GM21825 (cell line): Measurements from ENCODE around the gene CCDC127.
"Not testable (repeated sequence)": the region's sequence is repeated elsewhere in the genome, so short reads cannot be mapped to it uniquely, and the experiment has no call there.

Experiments used
- ATAC-seq: cut with Tn5 transposase; IDR thresholded peaks from one replicate; pipeline ENCODE4 v1.9.1; 2021; ENCODE audit warnings: mild to moderate bottlenecking, moderate library complexity; ENCODE audit not compliant: unreplicated experiment

Gene CCDC127

DNA sequence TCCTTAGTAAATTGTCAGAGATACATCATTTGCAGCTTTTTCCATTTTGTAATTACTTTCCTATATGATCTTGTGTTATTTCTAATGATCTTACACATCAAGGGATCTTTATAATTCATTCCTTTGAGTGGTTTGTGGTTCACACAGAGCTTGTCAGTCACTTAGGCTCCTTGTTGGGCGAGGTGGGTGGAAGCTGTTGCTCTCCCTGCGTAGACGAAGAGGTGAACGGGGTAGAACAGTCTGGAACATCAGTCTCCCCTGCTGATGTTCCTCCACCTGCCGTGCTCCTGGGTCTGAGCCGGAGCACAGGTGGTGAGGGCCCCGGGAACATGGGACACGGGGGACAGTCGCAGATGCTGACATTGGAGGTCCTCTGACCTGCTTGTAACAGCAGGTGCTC lies 17.6 kb upstream of the CCDC127 start:
- ATAC-seq, result not testable (repeated sequence)

DNA sequence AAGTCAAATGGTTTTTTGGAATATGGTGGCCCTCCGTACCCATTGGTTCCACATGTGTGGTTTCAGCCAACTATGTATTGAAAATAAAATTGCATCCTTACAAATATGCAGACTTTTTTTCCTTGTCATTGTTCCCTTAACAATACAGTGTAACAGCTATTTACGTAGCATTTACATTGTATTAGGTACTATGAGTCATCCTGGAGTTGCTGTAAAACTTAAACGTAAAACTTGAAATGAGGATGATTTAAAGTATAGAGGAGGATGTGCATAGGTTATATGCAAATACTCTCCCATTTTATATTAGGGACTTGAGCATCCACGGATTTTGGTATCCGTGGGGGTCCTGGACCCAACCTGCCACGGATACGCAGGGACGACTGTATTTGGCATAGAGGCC lies 16.5 kb upstream of the CCDC127 start:
- no peak for ATAC-seq

DNA sequence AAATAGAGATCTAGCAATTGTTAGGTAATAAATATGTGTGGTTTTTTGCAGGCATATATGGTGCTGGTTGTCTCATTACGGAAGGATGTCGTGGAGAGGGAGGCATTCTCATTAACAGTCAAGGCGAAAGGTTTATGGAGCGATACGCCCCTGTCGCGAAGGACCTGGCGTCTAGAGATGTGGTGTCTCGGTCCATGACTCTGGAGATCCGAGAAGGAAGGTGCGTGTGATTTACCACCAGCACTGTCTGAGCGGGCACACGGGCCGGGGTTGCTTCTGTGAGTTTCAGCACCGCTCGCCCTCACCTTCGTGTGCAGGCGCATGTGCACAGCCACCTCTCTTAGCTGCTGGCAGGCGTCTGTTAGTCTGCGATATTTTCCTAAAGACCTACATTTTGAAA lies 15.5 kb upstream of the CCDC127 start:
- ATAC-seq, result not testable (repeated sequence)

DNA sequence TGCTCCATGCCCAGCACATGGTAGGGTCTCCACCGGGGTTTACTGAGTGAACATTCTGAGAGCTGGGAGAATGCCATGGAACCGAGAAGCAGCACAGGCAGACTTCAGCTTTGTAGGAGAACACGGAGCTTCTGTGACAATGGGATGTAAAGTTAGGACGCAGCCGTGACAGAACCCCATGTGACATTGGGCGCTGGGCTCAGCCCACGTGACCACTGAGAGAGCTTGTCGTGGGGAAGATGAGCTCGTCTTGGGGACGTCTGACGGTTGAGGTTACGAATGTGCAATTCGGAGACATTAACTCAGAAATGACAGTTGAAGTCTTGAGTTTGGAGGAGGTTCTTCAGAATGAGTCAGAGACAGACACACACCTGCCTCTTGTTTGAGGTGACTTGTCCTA lies 13.7 kb upstream of the CCDC127 start:
- ATAC-seq, result no peak

DNA sequence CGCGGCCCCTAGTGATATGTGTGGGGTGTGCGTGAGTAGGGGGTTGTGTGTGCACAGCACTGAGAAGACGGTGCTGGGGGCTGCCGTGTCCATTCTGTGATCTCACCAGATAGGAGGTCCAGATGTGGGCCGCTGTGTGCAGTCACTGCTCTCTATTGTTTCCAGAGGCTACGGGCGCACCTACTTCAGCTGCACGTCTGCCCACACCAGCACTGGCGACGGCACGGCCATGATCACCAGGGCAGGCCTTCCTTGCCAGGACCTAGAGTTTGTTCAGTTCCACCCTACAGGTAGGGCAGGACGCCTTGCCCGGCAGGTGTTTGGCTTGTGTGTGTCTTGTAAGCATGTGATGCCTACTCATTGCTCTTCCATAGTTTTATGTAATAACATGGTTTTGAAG lies 12.8 kb upstream of the CCDC127 start:
- ATAC-seq, result no peak

DNA sequence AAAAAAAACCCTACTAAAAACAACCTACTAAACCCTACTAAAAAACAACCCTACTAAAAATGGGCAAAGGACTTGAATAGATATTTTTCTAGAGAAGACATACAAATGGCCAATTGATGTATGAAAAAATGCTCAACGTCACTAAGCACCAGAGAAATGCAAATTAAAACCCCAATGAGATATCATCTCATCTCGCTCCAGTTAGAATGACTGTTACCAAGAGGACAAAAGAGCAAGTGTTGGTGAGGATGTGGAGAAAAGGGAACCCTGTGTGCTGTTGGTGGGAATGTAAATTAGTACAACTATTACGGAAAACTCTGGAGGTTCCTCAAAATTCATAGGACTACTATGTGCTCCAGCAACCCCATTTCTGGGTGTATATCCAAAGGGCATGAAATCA lies 10.9 kb upstream of the CCDC127 start:
- no peak for ATAC-seq

DNA sequence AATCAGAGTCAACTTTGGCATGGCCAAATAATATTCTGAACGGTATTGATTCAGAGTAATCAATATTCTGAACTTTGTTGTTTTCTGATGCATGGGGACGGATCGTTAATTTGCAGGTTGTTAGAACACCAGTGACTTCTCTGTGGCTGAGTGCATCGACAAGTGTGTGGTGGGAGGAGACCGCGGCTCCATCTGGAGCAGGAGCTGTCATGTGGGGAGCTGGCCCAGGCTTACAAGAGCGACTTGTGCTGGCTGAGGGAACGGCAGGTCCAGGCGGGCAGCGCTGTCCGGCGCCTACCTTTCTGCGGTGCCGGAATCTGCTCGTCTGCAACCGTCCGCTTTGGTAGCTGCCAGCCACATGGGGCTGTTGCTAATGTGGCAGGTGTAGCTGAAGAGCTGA lies 9.4 kb upstream of the CCDC127 start:
- not testable (repeated sequence) for ATAC-seq

DNA sequence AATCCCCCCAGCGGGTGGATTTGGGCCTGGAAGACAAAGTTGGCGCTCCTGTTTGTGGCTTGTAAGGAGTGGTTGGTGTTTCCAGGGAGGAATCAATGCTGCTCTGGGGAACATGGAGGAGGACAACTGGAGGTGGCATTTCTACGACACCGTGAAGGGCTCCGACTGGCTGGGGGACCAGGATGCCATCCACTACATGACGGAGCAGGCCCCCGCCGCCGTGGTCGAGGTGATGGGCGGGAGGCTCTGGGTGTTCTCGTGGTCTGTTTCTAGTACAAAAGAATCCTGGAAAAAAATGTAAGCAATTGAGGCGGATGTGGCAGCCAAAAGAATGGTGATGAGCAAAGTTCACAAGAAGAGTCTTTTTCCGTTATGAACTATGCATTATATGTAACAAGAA lies 7.4 kb upstream of the CCDC127 start:
- ATAC-seq, result no peak

DNA sequence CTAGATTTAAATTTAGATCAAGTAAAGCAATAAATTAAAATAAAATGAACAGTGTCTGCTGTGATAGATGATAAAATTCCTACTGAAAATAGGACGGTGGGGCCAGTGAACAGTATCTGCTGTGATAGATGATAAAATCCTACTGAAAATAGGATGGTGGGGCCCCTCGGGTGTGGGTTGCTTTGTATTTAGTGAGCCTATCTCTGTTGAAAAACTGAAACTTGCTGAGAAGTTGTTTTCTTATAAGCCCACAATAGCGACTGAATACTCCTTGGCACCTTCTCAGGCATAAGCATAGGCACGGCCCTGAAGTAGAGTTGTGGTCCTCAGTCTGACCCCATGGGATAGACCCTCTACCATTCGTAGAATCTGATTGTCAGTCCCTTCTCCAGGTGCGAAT lies 5.8 kb upstream of the CCDC127 start:
- ATAC-seq, result no peak

DNA sequence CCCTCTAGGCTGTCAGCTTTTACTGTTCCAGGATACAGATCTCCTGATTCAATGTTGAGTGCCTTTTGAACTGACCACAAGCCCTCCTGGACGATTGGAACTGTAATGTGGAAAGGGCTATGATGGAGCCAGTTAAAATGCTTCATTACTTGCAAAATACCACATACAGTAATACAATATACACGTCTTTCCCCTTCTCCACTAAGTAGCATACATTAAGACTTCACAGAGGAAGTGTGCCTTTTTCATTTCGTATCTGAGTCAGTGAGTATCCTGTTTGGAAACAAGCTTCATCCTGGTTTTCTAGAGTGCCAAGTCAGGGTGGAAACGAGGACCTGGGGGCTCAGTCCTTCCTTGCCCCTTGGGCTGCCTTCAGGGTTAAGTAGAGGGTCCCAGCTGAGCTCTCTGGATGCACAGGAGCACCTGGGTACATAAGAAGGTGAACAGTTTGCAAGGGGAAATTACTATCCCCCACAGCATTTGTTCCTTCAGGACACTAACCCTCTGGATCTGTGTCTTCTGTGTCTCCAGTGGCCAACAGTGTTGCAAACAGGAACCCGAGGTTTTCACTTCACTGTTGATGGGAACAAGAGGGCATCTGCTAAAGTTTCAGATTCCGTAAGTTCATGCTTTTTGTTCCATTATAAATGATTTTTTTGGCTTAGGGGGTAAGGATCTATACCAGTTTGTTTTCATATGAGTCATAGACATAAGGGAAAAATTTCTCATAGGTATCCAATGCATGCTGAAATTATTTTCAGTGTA lies 5.2 kb upstream of the CCDC127 start:
- ATAC-seq, result not testable (repeated sequence)

DNA sequence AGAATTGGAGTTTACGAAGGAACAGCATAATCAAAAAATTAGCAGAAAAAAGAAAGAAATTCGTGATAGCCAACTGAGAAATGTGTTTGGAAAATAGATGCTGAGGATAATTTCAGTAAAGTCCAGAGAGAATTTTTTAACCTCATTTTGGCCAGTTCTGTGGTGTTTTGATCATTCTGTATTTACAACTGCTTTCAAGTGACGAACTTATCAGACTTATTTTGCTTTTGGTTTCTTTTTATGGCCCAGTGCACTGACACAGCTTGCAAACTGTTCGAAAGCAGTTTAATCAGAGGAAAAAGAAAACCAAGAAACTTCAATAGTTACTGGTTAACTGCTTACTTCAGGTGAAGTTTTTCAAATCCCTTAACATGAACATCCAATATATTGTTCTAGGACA lies 2.0 kb upstream of the CCDC127 start:
- no peak for ATAC-seq

DNA sequence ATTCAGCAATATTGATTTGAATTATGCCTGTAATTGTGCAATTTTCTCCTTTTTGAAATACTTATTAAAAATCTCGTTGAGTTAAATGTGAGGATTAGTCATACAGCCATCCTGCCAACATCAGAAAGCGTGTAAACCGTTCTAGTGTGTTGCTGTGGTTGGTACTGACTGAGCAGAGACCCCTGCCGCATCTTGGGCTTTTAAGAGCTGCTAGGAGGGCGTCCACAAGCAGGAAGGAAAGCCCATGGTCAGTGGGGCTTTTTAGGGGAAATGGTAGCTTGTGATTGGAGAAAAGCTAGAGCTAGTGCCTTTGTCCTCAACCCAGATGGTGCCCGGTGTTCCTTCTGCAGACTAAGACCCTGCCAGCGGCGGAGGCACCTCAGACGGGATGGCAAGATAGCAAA lies 1.5 kb upstream of the CCDC127 start:
- ATAC-seq, result no peak

DNA sequence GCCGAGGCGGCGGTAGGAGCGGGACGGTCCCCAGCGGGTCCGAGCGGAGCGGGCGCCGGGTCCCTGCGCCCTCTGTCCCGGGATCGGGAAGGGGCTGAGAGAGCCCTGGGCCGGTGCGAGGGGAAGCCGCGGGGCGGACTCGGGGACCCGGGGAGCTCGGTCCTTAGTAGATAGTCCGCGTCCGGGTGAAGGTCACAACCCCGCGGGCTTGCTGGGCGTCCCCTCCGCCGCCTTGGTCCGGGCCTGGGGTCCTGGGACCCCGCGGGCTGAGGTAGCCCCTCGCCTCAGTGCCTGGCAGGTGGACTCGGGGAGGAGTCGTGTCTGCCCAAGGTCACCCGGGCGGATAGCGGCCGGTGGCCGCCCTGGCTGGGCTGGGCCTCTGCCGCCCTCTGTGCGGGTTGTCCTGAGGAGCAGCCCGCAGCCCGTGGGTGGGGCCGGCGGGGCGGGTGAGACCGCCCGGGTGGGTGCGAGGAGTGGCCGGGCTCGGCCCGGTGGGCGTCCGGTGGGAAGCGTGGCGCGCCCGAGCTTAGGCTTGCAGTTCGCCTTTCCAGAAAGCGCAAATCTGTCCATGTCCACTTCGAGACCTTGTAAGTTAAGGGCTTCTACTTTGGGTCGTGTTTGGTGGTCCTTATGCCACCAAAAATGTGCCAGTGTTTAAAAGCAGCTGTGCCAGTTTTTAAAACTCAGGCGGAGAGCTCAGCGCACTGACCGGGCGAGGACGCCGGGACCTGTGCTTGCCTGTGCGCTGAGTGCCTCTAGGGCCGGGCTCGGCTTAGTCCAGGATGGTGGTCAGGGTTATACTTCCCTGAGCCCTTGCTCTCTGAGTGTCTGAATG lies 721 bp upstream of the CCDC127 start:
- peak; percentile 29 for ATAC-seq

DNA sequence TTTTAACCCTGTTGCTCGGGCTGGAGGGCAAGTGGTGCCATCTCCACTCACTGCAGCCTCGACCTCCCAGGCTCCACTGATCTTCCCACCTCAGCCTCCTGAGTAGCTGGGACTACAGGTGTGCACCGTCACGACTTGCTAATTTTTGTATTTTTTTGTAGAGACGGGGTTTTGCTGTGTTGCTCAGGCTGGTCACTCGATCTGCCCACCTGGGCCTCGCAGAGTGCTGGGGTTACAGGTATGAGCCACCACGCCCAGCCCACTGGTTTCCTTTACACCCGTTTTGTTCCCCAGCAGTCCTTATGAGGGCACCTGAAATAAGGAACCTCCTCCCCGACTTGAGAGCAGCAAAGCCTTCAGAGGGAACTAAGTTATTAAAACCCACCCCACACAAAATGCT lies 1.9 kb downstream of the CCDC127 start:
- not testable (repeated sequence) for ATAC-seq

DNA sequence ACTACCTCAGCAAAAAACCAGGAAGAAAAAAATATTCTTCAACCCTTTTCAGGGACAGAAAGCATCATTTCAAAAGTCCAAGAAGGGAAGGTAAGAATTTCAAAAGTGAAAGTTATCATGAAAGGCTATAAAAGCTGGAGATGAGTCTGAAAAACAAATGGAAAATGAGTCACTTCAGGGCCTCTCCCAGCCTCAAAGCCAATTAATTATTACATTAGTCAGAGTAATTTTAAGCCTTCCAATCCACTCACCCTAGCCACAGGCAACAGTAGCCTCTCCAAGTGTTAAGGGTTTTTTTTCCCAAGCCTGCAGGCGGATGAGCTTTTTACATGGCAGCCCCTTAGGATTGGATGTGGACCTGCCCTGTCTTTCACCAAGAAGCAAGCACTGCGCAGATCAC lies 2.7 kb downstream of the CCDC127 start:
- not testable (repeated sequence) for ATAC-seq

DNA sequence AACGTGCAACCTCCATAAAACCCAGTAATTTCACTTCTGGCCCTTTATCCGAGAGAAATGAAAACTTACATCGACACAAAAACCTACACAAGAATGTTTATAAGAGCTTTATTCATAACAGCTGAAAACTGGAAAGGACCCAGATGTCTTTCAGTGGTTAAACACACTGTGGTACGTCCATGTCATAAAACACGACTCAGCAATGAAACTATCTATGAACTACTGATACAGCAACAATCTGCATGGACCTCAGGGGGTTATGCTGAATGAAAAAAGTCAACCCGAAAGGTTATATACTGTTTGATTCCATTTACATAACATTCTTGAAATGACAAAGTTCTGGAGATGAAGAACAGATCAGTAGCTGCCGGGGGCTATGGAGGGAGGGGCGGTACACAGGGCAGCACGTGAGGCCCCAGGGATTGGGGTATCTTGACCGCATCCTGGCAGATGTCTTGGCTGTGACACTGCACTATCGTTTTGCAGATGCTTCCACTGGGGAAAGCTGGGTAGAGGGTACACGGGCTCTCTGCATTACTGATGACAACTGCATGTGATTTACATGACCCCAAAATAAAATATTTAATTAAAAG lies 4.1 kb downstream of the CCDC127 start:
- ATAC-seq, result no peak

DNA sequence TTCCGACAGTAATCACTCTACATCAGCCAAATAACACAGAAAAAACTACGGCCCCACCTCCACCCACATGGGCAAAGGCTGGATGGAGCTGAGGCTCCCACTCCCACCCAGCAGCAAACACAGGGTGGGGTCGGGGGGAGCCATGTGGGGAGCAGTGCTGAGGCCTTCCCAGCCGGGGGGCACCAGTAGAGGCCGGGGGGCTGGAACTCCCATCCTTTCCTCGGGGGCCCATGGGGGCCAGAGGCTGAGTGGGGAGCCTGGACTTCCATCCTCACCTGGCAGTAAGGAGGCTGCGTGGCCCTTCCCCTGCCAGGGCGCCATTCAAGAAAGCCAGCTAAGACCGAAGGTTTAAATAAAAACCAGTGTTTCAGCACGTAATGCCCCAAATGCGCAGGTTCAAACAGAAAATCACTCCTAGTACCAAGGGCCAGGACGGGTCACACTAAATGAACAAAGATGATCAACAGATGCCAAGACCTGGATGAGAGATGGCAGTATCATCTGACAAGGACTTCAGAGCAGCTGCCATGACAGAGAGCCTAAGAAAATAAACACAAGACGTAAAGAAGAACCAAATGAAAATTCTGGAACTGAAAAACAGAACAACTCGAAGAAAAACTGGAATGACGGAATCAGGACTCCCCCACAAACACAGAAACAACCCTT lies 9.4 kb downstream of the CCDC127 start:
- no peak for ATAC-seq

DNA sequence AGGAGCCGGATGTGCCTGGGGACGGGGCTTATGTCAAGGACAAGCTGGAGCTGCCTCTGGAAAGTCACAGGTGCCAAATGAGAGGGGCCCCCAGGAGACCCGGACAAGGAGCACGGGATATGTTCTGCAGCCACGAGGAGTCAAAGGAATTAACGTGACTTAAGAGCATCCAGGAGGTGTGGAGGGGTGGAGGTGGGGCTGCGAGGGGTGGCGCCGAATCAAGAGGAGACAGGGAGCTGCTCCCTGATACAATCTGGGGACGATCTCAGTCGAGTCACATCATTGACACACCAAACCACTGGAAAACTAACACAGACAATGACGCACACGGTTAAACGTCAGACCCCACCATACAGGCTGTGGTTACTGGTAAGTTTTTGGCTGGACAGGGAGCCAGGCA lies 10.4 kb downstream of the CCDC127 start:
- no peak for ATAC-seq

DNA sequence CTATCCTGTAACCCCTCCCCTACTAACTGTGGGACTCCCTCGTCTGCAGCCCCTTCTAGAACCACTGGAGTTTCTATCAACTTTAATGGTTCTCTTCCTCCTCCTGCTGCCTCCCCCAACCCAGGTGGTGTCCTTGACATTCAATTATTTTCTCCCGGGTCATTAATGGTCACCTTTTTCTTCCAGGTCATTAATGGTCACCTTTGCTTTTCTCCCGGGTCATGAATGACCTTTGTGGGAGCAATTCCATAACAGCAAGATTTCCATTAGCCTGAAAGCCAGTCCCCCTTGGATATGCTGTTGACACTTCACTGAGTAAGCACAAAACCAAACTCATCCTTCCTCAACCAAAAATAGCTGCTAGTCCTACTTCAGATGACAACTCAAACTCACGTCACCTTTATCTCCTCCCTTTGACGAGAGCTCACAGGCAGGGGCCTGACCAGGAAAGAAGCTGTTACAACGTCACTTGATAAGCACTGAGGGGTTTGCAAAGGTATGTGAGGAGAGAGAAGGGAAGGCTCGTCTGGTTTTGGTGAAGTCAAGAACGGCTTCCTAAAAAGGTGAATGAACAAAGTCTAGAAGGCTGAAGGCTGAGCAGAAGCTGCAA lies 10.9 kb downstream of the CCDC127 start:
- no peak for ATAC-seq

DNA sequence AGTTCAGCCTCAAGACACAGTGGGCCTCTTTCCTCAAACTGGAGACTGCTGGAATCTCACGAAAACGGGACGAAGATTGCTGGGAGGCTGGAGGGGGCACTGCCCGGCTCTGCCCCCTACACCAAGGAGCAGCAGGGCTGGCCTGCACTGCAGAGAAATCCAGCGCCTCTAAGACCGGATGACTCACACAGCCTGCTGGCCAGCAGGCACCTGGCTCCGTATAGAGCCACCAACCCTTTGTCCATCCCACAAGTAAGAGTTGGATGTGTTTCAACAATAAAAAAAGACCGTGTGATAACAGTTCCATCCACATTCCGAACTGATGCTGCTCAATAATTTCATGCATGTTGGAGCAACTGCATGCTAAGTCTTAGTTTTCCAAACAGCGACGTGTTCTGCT lies 11.5 kb downstream of the CCDC127 start:
- ATAC-seq, result no peak
